Stimulated activated CD8-positive, alpha-beta memory T cell treated with anti-CD3 and anti-CD28 coated beads, Interleukin-7, amount 100 ng/mL, for 1 hour (primary cell): Measurements from ENCODE around the gene DHRS12.
"Not testable (repeated sequence)": the region's sequence is repeated elsewhere in the genome, so short reads cannot be mapped to it uniquely, and the experiment has no call there.

Experiments used
- DNase-seq, 2 donors: peaks; one replicate each; pipeline ENCODE4 v3.0.0-alpha.2; 2020; ENCODE audit warnings: low read depth in 2 of 2

DHRS12 gene

GRCh38 chr13:51827254-51827653 is 23.3 kb upstream of the DHRS12 start:
- no peak for DNase-seq

GRCh38 chr13:51826606-51827005 is 22.6 kb upstream of the DHRS12 start:
- no peak for DNase-seq

GRCh38 chr13:51825681-51826254 is 21.8 kb upstream of the DHRS12 start:
- DNase-seq: no peak

GRCh38 chr13:51825165-51825592 is 21.2 kb upstream of the DHRS12 start:
- no peak for DNase-seq

- not testable (repeated sequence) for DNase-seq
Observed at GRCh38 chr13:51824712-51825111, 20.7 kb upstream of the DHRS12 start.

- no peak for DNase-seq
Observed at GRCh38 chr13:51823863-51824262, 19.9 kb upstream of the DHRS12 start.

GRCh38 chr13:51823359-51823758 is 19.4 kb upstream of the DHRS12 start:
- DNase-seq: no peak

- no peak for DNase-seq
Observed at GRCh38 chr13:51822106-51822815, 18.3 kb upstream of the DHRS12 start.

GRCh38 chr13:51821606-51822005 is 17.6 kb upstream of the DHRS12 start:
- DNase-seq: no peak

GRCh38 chr13:51820016-51820597 is 16.1 kb upstream of the DHRS12 start:
- DNase-seq: no peak

- DNase-seq: no peak
Observed at GRCh38 chr13:51819544-51819943, 15.6 kb upstream of the DHRS12 start.

- no peak for DNase-seq
Observed at GRCh38 chr13:51818781-51819511, 15.0 kb upstream of the DHRS12 start.

- no peak for DNase-seq
Observed at GRCh38 chr13:51818276-51818675, 14.3 kb upstream of the DHRS12 start.

GRCh38 chr13:51817717-51818116 is 13.8 kb upstream of the DHRS12 start:
- DNase-seq: no peak

GRCh38 chr13:51816604-51817249 is 12.8 kb upstream of the DHRS12 start:
- DNase-seq: no peak

GRCh38 chr13:51815848-51816247 is 11.9 kb upstream of the DHRS12 start:
- DNase-seq: no peak

GRCh38 chr13:51814825-51815650 is 11.1 kb upstream of the DHRS12 start:
- DNase-seq: peak; percentile 44 to 61

- DNase-seq: no peak
Observed at GRCh38 chr13:51814071-51814470, 10.1 kb upstream of the DHRS12 start.

- no peak for DNase-seq
Observed at GRCh38 chr13:51811920-51812451, 8.0 kb upstream of the DHRS12 start.

- no peak for DNase-seq
Observed at GRCh38 chr13:51811046-51811445, 7.1 kb upstream of the DHRS12 start.

GRCh38 chr13:51808811-51809210 is 4.8 kb upstream of the DHRS12 start:
- DNase-seq: no peak
